ENCODE measurements around the gene NBPF10. TPM values are rescaled to one million over a fixed set of nuclear protein-coding genes. Genes with fewer than 3 reads are reported as not detected.
"Not testable (repeated sequence)": the region's sequence is repeated elsewhere in the genome, so short reads cannot be mapped to it uniquely, and the experiment has no call there.

NBPF10 gene, protein sequence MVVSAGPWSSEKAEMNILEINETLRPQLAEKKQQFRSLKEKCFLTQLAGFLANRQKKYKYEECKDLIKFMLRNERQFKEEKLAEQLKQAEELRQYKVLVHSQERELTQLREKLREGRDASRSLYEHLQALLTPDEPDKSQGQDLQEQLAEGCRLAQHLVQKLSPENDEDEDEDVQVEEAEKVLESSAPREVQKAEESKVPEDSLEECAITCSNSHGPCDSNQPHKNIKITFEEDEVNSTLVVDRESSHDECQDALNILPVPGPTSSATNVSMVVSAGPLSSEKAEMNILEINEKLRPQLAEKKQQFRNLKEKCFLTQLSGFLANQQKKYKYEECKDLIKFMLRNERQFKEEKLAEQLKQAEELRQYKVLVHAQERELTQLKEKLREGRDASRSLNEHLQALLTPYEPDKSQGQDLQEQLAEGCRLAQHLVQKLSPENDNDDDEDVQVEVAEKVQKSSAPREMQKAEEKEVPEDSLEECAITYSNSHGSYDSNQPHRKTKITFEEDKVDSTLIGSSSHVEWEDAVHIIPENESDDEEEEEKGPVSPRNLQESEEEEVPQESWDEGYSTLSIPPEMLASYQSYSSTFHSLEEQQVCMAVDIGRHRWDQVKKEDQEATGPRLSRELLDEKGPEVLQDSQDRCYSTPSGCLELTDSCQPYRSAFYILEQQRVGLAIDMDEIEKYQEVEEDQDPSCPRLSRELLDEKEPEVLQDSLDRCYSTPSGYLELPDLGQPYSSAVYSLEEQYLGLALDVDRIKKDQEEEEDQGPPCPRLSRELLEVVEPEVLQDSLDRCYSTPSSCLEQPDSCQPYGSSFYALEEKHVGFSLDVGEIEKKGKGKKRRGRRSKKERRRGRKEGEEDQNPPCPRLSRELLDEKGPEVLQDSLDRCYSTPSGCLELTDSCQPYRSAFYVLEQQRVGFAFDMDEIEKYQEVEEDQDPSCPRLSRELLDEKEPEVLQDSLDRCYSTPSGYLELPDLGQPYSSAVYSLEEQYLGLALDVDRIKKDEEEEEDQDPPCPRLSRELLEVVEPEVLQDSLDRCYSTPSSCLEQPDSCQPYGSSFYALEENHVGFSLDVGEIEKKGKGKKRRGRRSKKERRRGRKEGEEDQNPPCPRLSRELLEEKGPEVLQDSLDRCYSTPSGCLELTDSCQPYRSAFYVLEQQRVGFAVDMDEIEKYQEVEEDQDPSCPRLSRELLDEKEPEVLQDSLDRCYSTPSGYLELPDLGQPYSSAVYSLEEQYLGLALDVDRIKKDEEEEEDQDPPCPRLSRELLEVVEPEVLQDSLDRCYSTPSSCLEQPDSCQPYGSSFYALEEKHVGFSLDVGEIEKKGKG (N-terminal part only)
- total RNA-seq (1 to 10 TPM; 2.4 to 2.5 TPM), total RNA-seq (1.8 to 27.7 (median 6.3) reads per million in 172 experiments)
- 0.83 TPM for polyA plus RNA-seq (2013, experiment 1 of 2)
- 0.95 TPM for polyA plus RNA-seq (2013, experiment 2 of 2)

DNA sequence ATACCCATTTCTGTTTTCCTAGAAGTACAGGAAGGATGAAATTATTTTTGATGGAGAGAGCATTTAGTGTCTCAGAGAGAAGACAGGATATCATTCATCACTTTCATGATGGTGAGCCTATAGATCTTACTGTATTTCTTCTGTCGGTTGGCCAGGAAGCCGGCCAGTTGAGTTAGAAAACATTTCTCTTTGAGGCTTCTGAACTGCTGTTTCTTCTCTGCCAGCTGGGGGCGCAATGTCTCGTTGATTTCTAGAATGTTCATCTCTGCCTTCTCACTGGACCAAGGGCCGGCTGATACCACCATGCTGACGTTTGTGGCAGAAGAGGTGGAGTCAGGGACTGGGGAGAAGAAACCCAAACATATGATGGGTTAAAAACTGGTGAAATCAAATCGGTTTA, at the start of gene NBPF10:
TSS of gene NBPF10 (minus strand) at position 340 of the 400 bp plus-strand sequence. CDS start at position 305, 35 bp downstream.
- H3K9me3 Mint-ChIP-seq; H3K4me3 ChIP-seq (ENCODE audit: low read length); CTCF ChIA-PET; H3K27me3 Mint-ChIP-seq; H3K4me3 Mint-ChIP-seq; POLR2A ChIA-PET; H3K9me3 ChIP-seq (ENCODE audit: control insufficient read depth in 1 of 2, insufficient read depth in 1 of 2, low read length in 2 of 2); H3K4me1 Mint-ChIP-seq (ENCODE audit: low read depth); H3K27ac Mint-ChIP-seq; H3K27ac ChIP-seq (ENCODE audit: low read depth in 1 of 2, low read length in 2 of 2); H3K36me3 Mint-ChIP-seq (ENCODE audit: low read depth); H3K4me1 ChIP-seq (ENCODE audit: insufficient read depth, low read length); intact Hi-C loops (cut with DNase I, micrococcal nuclease); H3K36me3 ChIP-seq (ENCODE audit: insufficient read depth, low read length); H3K27me3 ChIP-seq (ENCODE audit: control insufficient read depth in 1 of 2, insufficient read depth in 2 of 2, low read length in 2 of 2); ATAC-seq (ENCODE audit: poor library complexity): not testable (repeated sequence)
- TF ChIP-seq, protein P1, sequence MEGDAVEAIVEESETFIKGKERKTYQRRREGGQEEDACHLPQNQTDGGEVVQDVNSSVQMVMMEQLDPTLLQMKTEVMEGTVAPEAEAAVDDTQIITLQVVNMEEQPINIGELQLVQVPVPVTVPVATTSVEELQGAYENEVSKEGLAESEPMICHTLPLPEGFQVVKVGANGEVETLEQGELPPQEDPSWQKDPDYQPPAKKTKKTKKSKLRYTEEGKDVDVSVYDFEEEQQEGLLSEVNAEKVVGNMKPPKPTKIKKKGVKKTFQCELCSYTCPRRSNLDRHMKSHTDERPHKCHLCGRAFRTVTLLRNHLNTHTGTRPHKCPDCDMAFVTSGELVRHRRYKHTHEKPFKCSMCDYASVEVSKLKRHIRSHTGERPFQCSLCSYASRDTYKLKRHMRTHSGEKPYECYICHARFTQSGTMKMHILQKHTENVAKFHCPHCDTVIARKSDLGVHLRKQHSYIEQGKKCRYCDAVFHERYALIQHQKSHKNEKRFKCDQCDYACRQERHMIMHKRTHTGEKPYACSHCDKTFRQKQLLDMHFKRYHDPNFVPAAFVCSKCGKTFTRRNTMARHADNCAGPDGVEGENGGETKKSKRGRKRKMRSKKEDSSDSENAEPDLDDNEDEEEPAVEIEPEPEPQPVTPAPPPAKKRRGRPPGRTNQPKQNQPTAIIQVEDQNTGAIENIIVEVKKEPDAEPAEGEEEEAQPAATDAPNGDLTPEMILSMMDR (IDR thresholded peaks at IDR 0.05): peak; percentile 30
- DNase-seq: peak in 2 of 14 experiments; percentile 1 to 7

DNA sequence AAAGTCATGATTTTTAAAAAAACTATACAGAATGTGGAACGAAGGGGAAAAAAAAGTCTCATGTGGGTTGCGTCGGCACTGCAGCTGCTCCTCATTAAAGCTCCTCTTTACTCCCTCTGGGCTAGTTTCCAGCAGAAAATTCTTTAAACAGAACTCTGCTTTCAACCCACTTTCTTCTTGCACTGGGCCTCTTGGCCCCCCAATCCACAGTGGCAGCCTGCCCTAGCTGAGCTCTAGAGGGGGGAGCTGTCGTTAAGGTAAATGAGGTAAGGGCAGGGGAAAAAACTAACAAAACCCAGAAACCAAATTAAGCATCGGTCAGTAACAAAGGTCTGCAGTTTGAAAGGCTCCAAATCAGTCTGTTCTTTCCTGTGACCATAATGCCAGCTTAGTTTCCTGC, 29.9 kb upstream of the NBPF10 start:
- POLR2A ChIA-PET; H3K36me3 Mint-ChIP-seq (ENCODE audit: low read depth): not testable (repeated sequence)

DNA sequence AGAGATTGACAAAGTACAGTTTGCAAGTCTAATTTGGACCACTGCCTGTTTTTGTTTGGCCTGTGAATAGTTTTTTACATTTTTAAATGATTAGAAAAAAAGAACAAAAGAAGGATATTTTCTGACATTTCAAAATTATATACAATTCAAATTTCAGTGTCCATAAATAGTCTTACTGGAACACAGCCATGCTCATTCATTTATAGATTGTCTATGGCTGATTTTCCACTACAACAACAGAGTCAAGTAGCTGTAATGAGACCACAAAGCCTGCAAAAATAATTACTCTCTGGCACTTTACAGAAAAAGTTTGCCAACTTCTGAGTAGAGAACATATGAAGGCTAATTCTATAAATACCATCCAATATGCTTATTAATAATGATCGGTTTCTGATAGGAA, 23.1 kb upstream of the NBPF10 start:
- H3K36me3 ChIP-seq (ENCODE audit: insufficient read depth, low read length); ATAC-seq (ENCODE audit: poor library complexity); CTCF ChIA-PET; intact Hi-C loops (cut with DNase I, micrococcal nuclease); H3K36me3 Mint-ChIP-seq (ENCODE audit: low read depth); H3K4me3 ChIP-seq (ENCODE audit: low read length); H3K4me1 ChIP-seq (ENCODE audit: insufficient read depth, low read length); H3K4me3 Mint-ChIP-seq; H3K9me3 Mint-ChIP-seq; H3K9me3 ChIP-seq (ENCODE audit: control insufficient read depth in 1 of 2, insufficient read depth in 1 of 2, low read length in 2 of 2); POLR2A ChIA-PET; H3K27me3 Mint-ChIP-seq; H3K4me1 Mint-ChIP-seq (ENCODE audit: low read depth); H3K27me3 ChIP-seq (ENCODE audit: control insufficient read depth in 1 of 2, insufficient read depth in 2 of 2, low read length in 2 of 2); H3K27ac ChIP-seq (ENCODE audit: low read depth in 1 of 2, low read length in 2 of 2); DNase-seq; H3K27ac Mint-ChIP-seq: not testable (repeated sequence)

More for the DNA sequence above, 29.9 kb upstream of the NBPF10 start:
- intact Hi-C loops (cut with DNase I, micrococcal nuclease); DNase-seq; H3K4me1 Mint-ChIP-seq (ENCODE audit: low read depth); H3K27me3 ChIP-seq (ENCODE audit: control insufficient read depth in 1 of 2, insufficient read depth in 2 of 2, low read length in 2 of 2); H3K4me3 ChIP-seq (ENCODE audit: low read length); ATAC-seq (ENCODE audit: poor library complexity); H3K4me3 Mint-ChIP-seq; H3K9me3 Mint-ChIP-seq; H3K27ac Mint-ChIP-seq; H3K27ac ChIP-seq (ENCODE audit: low read depth in 1 of 2, low read length in 2 of 2); H3K27me3 Mint-ChIP-seq; H3K4me1 ChIP-seq (ENCODE audit: insufficient read depth, low read length); H3K9me3 ChIP-seq (ENCODE audit: control insufficient read depth in 1 of 2, insufficient read depth in 1 of 2, low read length in 2 of 2); H3K36me3 ChIP-seq (ENCODE audit: insufficient read depth, low read length); CTCF ChIA-PET: not testable (repeated sequence)

DNA sequence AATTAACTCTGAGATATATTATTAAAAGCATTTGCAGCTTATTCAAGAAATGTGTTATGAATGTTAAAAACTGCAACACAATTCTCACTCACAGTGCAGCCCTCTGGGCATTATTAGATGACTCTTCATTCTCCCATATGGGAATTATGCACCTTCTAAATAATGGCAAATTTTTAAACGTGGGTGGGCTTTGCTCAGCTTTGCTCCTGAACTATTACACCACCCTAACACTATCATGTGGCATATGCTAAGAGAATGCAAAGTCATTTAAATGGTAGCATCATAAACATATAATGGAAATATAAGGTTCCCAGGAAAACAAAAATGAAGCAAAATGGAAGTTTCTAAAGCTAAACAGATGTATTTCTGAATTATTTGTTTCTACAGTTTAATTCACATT, 22.7 kb upstream of the NBPF10 start:
- H3K36me3 ChIP-seq (ENCODE audit: insufficient read depth, low read length); CTCF ChIA-PET; H3K27me3 Mint-ChIP-seq; H3K4me3 ChIP-seq (ENCODE audit: low read length); H3K4me1 Mint-ChIP-seq (ENCODE audit: low read depth); H3K4me1 ChIP-seq (ENCODE audit: insufficient read depth, low read length); H3K4me3 Mint-ChIP-seq; H3K27ac Mint-ChIP-seq; H3K27ac ChIP-seq (ENCODE audit: low read depth in 1 of 2, low read length in 2 of 2); H3K27me3 ChIP-seq (ENCODE audit: control insufficient read depth in 1 of 2, insufficient read depth in 2 of 2, low read length in 2 of 2); POLR2A ChIA-PET; ATAC-seq (ENCODE audit: poor library complexity); H3K36me3 Mint-ChIP-seq (ENCODE audit: low read depth); DNase-seq; H3K9me3 ChIP-seq (ENCODE audit: control insufficient read depth in 1 of 2, insufficient read depth in 1 of 2, low read length in 2 of 2); H3K9me3 Mint-ChIP-seq; intact Hi-C loops (cut with DNase I, micrococcal nuclease): not testable (repeated sequence)

Other genes starting within 250 kb of the NBPF10 start
- gene ITGA10, start 234.8 kb downstream of the NBPF10 start, total RNA-seq: 1 to 10 TPM in 1 of 2 experiments, under 1 TPM in 1; 0.77 to 1.0 TPM
- gene PEX11B, start 226.1 kb downstream of the NBPF10 start, total RNA-seq: 10 to 100 TPM; 11.6 to 13.2 TPM
- 100 to 1,000 TPM; 126 to 134 TPM for gene RBM8A, start 217.3 kb downstream of the NBPF10 start, total RNA-seq
- 10 to 100 TPM; 21.4 to 21.5 TPM for gene LIX1L, start 186.8 kb downstream of the NBPF10 start, total RNA-seq
- gene ANKRD34A, start 180.2 kb downstream of the NBPF10 start, total RNA-seq: under 1 TPM; 0.42 to 0.47 TPM
- gene POLR3GL, start 180.1 kb downstream of the NBPF10 start, total RNA-seq: 10 to 100 TPM; 17.2 to 17.8 TPM
- gene TXNIP, start 148.2 kb downstream of the NBPF10 start, total RNA-seq: 1,000 to 10,000 TPM; 1,317 to 1,358 TPM
- gene HJV, start 123.1 kb downstream of the NBPF10 start, total RNA-seq: not detected
- 10 to 100 TPM; 18.2 to 21.3 TPM for gene NOTCH2NLA, start 84.2 kb upstream of the NBPF10 start, total RNA-seq